Measurements from ENCODE around the gene DNM3. TPM values are rescaled to one million over a fixed set of nuclear protein-coding genes. Genes with fewer than 3 reads are reported as not detected.

Gene DNM3
- total and polyA plus RNA-seq, 2 experiments from 2014 or later, result 5.2 to 12.2 TPM

- TF ChIP-seq POLR2AphosphoS5 (IDR thresholded peaks at IDR 0.05; ENCODE audit: low read depth) (no peak), STAT1 (IDR thresholded peaks at IDR 0.05; ENCODE audit: unreplicated experiment) (no peak)
- TF ChIP-seq, protein P1, sequence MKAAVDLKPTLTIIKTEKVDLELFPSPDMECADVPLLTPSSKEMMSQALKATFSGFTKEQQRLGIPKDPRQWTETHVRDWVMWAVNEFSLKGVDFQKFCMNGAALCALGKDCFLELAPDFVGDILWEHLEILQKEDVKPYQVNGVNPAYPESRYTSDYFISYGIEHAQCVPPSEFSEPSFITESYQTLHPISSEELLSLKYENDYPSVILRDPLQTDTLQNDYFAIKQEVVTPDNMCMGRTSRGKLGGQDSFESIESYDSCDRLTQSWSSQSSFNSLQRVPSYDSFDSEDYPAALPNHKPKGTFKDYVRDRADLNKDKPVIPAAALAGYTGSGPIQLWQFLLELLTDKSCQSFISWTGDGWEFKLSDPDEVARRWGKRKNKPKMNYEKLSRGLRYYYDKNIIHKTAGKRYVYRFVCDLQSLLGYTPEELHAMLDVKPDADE (IDR thresholded peaks at IDR 0.05), result no peak
Measured at GRCh38 chr1:172386046-172386445, 544.7 kb downstream of the DNM3 start (continued).

GRCh38 chr1:172388490-172388889 lies 547.2 kb downstream of the DNM3 start:
- Mint-ChIP-seq H3K4me3 (no peak overlapping the region), H3K27me3 (ENCODE audit: insufficient read depth, low read depth, poor library complexity) (no peaks in the 10 kb centered on the region), H3K36me3 (ENCODE audit: low read depth) (no peaks in the 10 kb centered on the region), H3K9me3 (no peaks in the 10 kb centered on the region), H3K4me1 (peaks cover 30% of the 10 kb centered on the region), H3K27ac (no peak overlapping the region)
- DNase-seq (ENCODE audit: low spot score) (no peak), ATAC-seq (no peak)
- Histone ChIP-seq H3K4me2 (no peak overlapping the region), H3K4me3 (no peak overlapping the region), H4K20me1 (replicated peaks; ENCODE audit: insufficient read depth) (no peaks in the 10 kb centered on the region), H3K27ac (ENCODE audit: low read depth) (no peak overlapping the region), H3K27me3 (ENCODE audit: insufficient read depth) (no peaks in the 10 kb centered on the region), H3F3A (replicated peaks; ENCODE audit: low read depth) (no peaks in the 10 kb centered on the region), H3K4me1 (ENCODE audit: insufficient read depth) (peaks cover 28% of the 10 kb centered on the region), H2AFZ (no peak overlapping the region), H3K9me2 (ENCODE audit: insufficient read depth) (no peaks in the 10 kb centered on the region), H3K36me3 (ENCODE audit: insufficient read depth) (no peaks in the 10 kb centered on the region), H3K79me2 (replicated peaks; ENCODE audit: insufficient read depth) (no peaks in the 10 kb centered on the region)
- TF ChIP-seq, protein P2, sequence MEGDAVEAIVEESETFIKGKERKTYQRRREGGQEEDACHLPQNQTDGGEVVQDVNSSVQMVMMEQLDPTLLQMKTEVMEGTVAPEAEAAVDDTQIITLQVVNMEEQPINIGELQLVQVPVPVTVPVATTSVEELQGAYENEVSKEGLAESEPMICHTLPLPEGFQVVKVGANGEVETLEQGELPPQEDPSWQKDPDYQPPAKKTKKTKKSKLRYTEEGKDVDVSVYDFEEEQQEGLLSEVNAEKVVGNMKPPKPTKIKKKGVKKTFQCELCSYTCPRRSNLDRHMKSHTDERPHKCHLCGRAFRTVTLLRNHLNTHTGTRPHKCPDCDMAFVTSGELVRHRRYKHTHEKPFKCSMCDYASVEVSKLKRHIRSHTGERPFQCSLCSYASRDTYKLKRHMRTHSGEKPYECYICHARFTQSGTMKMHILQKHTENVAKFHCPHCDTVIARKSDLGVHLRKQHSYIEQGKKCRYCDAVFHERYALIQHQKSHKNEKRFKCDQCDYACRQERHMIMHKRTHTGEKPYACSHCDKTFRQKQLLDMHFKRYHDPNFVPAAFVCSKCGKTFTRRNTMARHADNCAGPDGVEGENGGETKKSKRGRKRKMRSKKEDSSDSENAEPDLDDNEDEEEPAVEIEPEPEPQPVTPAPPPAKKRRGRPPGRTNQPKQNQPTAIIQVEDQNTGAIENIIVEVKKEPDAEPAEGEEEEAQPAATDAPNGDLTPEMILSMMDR (conservative IDR thresholded peaks at IDR 0.05; ENCODE audit: low read depth in 2 of 2), result no peak
- TF ChIP-seq, protein P3, sequence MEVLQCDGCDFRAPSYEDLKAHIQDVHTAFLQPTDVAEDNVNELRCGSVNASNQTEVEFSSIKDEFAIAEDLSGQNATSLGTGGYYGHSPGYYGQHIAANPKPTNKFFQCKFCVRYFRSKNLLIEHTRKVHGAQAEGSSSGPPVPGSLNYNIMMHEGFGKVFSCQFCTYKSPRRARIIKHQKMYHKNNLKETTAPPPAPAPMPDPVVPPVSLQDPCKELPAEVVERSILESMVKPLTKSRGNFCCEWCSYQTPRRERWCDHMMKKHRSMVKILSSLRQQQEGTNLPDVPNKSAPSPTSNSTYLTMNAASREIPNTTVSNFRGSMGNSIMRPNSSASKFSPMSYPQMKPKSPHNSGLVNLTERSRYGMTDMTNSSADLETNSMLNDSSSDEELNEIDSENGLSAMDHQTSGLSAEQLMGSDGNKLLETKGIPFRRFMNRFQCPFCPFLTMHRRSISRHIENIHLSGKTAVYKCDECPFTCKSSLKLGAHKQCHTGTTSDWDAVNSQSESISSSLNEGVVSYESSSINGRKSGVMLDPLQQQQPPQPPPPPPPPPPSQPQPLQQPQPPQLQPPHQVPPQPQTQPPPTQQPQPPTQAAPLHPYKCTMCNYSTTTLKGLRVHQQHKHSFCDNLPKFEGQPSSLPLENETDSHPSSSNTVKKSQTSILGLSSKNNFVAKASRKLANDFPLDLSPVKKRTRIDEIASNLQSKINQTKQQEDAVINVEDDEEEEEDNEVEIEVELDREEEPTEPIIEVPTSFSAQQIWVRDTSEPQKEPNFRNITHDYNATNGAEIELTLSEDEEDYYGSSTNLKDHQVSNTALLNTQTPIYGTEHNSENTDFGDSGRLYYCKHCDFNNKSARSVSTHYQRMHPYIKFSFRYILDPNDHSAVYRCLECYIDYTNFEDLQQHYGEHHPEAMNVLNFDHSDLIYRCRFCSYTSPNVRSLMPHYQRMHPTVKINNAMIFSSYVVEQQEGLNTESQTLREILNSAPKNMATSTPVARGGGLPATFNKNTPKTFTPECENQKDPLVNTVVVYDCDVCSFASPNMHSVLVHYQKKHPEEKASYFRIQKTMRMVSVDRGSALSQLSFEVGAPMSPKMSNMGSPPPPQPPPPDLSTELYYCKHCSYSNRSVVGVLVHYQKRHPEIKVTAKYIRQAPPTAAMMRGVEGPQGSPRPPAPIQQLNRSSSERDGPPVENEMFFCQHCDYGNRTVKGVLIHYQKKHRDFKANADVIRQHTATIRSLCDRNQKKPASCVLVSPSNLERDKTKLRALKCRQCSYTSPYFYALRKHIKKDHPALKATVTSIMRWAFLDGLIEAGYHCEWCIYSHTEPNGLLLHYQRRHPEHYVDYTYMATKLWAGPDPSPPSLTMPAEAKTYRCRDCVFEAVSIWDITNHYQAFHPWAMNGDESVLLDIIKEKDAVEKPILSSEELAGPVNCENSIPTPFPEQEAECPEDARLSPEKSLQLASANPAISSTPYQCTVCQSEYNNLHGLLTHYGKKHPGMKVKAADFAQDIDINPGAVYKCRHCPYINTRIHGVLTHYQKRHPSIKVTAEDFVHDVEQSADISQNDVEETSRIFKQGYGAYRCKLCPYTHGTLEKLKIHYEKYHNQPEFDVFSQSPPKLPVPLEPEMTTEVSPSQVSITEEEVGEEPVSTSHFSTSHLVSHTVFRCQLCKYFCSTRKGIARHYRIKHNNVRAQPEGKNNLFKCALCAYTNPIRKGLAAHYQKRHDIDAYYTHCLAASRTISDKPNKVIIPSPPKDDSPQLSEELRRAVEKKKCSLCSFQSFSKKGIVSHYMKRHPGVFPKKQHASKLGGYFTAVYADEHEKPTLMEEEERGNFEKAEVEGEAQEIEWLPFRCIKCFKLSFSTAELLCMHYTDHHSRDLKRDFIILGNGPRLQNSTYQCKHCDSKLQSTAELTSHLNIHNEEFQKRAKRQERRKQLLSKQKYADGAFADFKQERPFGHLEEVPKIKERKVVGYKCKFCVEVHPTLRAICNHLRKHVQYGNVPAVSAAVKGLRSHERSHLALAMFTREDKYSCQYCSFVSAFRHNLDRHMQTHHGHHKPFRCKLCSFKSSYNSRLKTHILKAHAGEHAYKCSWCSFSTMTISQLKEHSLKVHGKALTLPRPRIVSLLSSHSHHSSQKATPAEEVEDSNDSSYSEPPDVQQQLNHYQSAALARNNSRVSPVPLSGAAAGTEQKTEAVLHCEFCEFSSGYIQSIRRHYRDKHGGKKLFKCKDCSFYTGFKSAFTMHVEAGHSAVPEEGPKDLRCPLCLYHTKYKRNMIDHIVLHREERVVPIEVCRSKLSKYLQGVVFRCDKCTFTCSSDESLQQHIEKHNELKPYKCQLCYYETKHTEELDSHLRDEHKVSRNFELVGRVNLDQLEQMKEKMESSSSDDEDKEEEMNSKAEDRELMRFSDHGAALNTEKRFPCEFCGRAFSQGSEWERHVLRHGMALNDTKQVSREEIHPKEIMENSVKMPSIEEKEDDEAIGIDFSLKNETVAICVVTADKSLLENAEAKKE (CRISPR knock-in tag; IDR thresholded peaks at IDR 0.05), result no peak
- TF ChIP-seq JUNB (IDR thresholded peaks at IDR 0.05; ENCODE audit: unreplicated experiment), result no peak
- TF ChIP-seq CREB1 (CRISPR knock-in tag; IDR thresholded peaks at IDR 0.05; ENCODE audit: low read depth), result no peak
- TF ChIP-seq EZH2phosphoT487 (IDR thresholded peaks at IDR 0.05; ENCODE audit: unreplicated experiment), result no peak
- no peak for TF ChIP-seq REST (IDR thresholded peaks at IDR 0.05; ENCODE audit: unreplicated experiment)
- TF ChIP-seq NANOG (IDR thresholded peaks at IDR 0.05; ENCODE audit: borderline replicate concordance), result no peak
- TF ChIP-seq, protein P1 (IDR thresholded peaks at IDR 0.05), result no peak
- no peak for TF ChIP-seq EZH2 (IDR thresholded peaks at IDR 0.05; ENCODE audit: low read depth, unreplicated experiment)
- TF ChIP-seq ZNF114 (CRISPR knock-in tag; IDR thresholded peaks at IDR 0.05), result no peak
- no peak for TF ChIP-seq POLR2AphosphoS5 (IDR thresholded peaks at IDR 0.05; ENCODE audit: low read depth)
- TF ChIP-seq STAT1 (IDR thresholded peaks at IDR 0.05; ENCODE audit: unreplicated experiment), result no peak
